Body of pancreas (tissue), 4 donors: ENCODE data around the gene TIE1. TPM values are rescaled to one million over a fixed set of nuclear protein-coding genes. Genes with fewer than 3 reads are reported as not detected.

Experiments
- ATAC-seq: fragments of 150-250 bp; one replicate; pipeline ENCODE4 v1.9.1; 2016
- DNase-seq, 4 donors: peaks; one replicate each; pipeline ENCODE4 v3.0.0-alpha.2; 2019
- H3K27ac ChIP-seq, 4 donors: fragments of 200-600 bp; sonication (generic); 1 replicate in 3 of 4; 2 replicates in 1 of 4; pipeline versions ENCODE4 v1.5.1 to v1.6.1; 2016 to 2019; ENCODE audit warnings: mild to moderate bottlenecking in 1 of 4, mixed read lengths in 1 of 4, moderate library complexity in 1 of 4
- H3K27me3 ChIP-seq, 2 donors: fragments of 200-600 bp; sonication (generic); one replicate each; pipeline ENCODE4 v1.6.0; 2016; ENCODE audit warnings: mild to moderate bottlenecking in 1 of 2
- H3K36me3 ChIP-seq, 2 donors: fragments of 200-600 bp; sonication (generic); replicated peaks in 1 of 2; 2 replicates each; pipeline ENCODE4 v1.5.1; 2016; ENCODE audit warnings: low read depth in 2 of 2; ENCODE audit not compliant: insufficient read depth in 1 of 2
- H3K4me1 ChIP-seq: fragments of 200-600 bp; sonication (generic); one replicate; pipeline ENCODE4 v1.6.0; 2016
- H3K4me3 ChIP-seq, 2 donors: fragments of 200-600 bp; sonication (generic); 1 replicate in 1 of 2; 2 replicates in 1 of 2; pipeline ENCODE4 v1.5.1; 2016 to 2019
- H3K9me3 ChIP-seq, 3 donors: fragments of 200-600 bp; sonication (generic); 1 replicate in 2 of 3; 2 replicates in 1 of 3; pipeline ENCODE4 v1.5.1; 2016
- CTCF ChIP-seq, 7 experiments: fragments of 450-650 bp in 4 of 7; fragments of 200-600 bp in 3 of 7; sonication (generic) in 3 of 7; IDR thresholded peaks; one replicate each; pipeline ENCODE4 v1.5.1; 2016 to 2019; ENCODE audit warnings: antibody characterized with exemption in 7 of 7
- POLR2A ChIP-seq, 3 donors: fragments of 450-650 bp; IDR thresholded peaks; one replicate each; pipeline ENCODE4 v1.6.1; 2016; ENCODE audit warnings: antibody characterized with exemption in 3 of 3, mild to moderate bottlenecking in 2 of 3
- WGBS, 2 donors: methylation state at CpG; one replicate each; pipeline ENCODE4 v1.1.5; 2017; 5-methylcytosine and 5-hydroxymethylcytosine counted together
- intact Hi-C: fragments of 100-400 bp; cut with DNase I; formaldehyde crosslinking; loops from one replicate; pipeline ENCODE4 v1.15.1; 2023
- total RNA-seq, 2 donors: library from RNA; depleted of rRNA; stranded (reverse); fragments of >200 nt; gene quantifications; one replicate each; pipeline ENCODE4 v1.1.0, GENCODE V29; 2016

Gene TIE1
- total RNA-seq, 2 donors from 2014 or later, result 12.2 to 14.0 TPM

GRCh38 chr1:43282220-43283195 lies 18.3 kb upstream of the TIE1 start:
- ATAC-seq (no peak), DNase-seq (no peak)
- no peak overlapping the region for H3K4me3 ChIP-seq
- intact Hi-C loops, result no loop called here
- no peaks in the 10 kb centered on the region for H3K9me3 ChIP-seq
- 83 to 90% methylated on average over 8 to 15 of the region's 15 CpGs for WGBS, 2 donors
- no peak overlapping the region for H3K27ac ChIP-seq
- H3K36me3 ChIP-seq, result no peaks in the 10 kb centered on the region
- peaks cover 37% of the 10 kb centered on the region for H3K4me1 ChIP-seq
- TF ChIP-seq CTCF (IDR thresholded peaks at IDR 0.05), result no peak
- no peak for TF ChIP-seq POLR2A (IDR thresholded peaks at IDR 0.05)
- no peaks in the 10 kb centered on the region for H3K27me3 ChIP-seq

GRCh38 chr1:43284065-43284464 lies 16.7 kb upstream of the TIE1 start:
- H3K27me3 ChIP-seq, result no peaks in the 10 kb centered on the region
- ATAC-seq (no peak), DNase-seq (no peak)
- TF ChIP-seq CTCF (IDR thresholded peaks at IDR 0.05) (no peak), POLR2A (IDR thresholded peaks at IDR 0.05) (no peak)
- no peak overlapping the region for H3K4me3 ChIP-seq
- H3K9me3 ChIP-seq, result no peaks in the 10 kb centered on the region
- WGBS, 2 donors, result 36 to 74% methylated on average over 3 of the region's 3 CpGs
- no peaks in the 10 kb centered on the region for H3K36me3 ChIP-seq
- peak overlapping the region in 2 of 4 donors; percentile 76 to 88 for H3K27ac ChIP-seq
- H3K4me1 ChIP-seq, result peaks cover 40% of the 10 kb centered on the region
- intact Hi-C loops, result no loop called here

GRCh38 chr1:43284546-43285110 lies 16.2 kb upstream of the TIE1 start:
- TF ChIP-seq CTCF (IDR thresholded peaks at IDR 0.05) (no peak), POLR2A (IDR thresholded peaks at IDR 0.05) (no peak)
- DNase-seq, result peak in 1 of 4 donors; percentile 14
- Histone ChIP-seq H3K36me3 (no peaks in the 10 kb centered on the region), H3K4me3 (peak overlapping the region; percentile 36 to 56), H3K4me1 (peaks cover 45% of the 10 kb centered on the region), H3K27me3 (no peaks in the 10 kb centered on the region), H3K9me3 (no peaks in the 10 kb centered on the region), H3K27ac (peak overlapping the region; percentile 65 to 88 (median 77))
- WGBS, 2 donors, result 17% methylated on average over 8 to 12 of the region's 12 CpGs
- intact Hi-C loops, result no loop called here
- ATAC-seq, result peak; percentile 1

GRCh38 chr1:43285269-43285990 lies 15.4 kb upstream of the TIE1 start, which contains the start of gene C1orf210:
Gene C1orf210, minus strand, starts transcription at chr1:43285581. Its CDS starts 2,311 bp downstream, at chr1:43283270.
- peak; percentile 97 for ATAC-seq
- intact Hi-C loops, result no loop called here
- TF ChIP-seq POLR2A (IDR thresholded peaks at IDR 0.05) (peak in 2 of 3 donors; percentile 57 to 63), CTCF (IDR thresholded peaks at IDR 0.05) (peak; percentile 48 to 81 (median 72))
- Histone ChIP-seq H3K9me3 (no peaks in the 10 kb centered on the region), H3K4me3 (peak within 1 kb of the TSS; percentile 36 to 56), H3K4me1 (peaks cover 46% of the 10 kb centered on the region), H3K27me3 (no peaks in the 10 kb centered on the region), H3K27ac (peak within 1 kb of the TSS; percentile 65 to 88 (median 77)), H3K36me3 (no peaks in the 10 kb centered on the region)
- peak; percentile 95 to 97 (median 96) for DNase-seq
- 7 to 14% methylated on average over 16 to 19 of the region's 19 CpGs for WGBS, 2 donors
